DND-41 (cell line): Measurements from ENCODE around the gene PRKCA.

ENCODE experiments used
- EZH2 ChIP-seq: IDR thresholded peaks from 3 replicates; pipeline ENCODE4 v1.6.1; 2012; ENCODE audit warnings: borderline replicate concordance, low read depth, mild to moderate bottlenecking, moderate library complexity, low read length, inconsistent platforms; ENCODE audit not compliant: severe bottlenecking
- TF ChIP-seq, protein P1 (sequence below): IDR thresholded peaks from 2 replicates; pipeline ENCODE4 v1.5.1; 2012; ENCODE audit warnings: borderline replicate concordance, low read length, moderate library complexity, mild to moderate bottlenecking; ENCODE audit not compliant: poor library complexity, severe bottlenecking; ENCODE audit errors: extremely low read depth

DNA sequence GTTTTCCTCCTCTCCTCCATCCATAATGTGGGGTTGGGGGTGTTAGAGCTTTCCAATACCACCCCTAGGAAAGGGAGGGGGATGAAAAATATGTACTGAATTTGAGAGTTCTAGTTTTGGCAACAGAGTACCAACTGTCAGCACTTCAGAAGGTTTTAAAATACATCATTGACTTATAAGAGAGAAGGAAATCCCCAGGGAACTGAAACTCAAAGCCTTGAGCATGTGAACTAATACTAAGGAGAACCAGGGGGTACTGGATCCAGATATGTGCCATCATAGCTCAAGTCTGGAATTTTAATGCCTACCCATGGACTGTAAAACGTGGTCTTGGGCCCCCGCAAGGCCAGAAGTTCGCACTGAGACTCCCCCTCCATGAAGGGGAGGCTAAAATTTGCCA, 548.3 kb downstream of the PRKCA start:
- TF ChIP-seq, protein P1, sequence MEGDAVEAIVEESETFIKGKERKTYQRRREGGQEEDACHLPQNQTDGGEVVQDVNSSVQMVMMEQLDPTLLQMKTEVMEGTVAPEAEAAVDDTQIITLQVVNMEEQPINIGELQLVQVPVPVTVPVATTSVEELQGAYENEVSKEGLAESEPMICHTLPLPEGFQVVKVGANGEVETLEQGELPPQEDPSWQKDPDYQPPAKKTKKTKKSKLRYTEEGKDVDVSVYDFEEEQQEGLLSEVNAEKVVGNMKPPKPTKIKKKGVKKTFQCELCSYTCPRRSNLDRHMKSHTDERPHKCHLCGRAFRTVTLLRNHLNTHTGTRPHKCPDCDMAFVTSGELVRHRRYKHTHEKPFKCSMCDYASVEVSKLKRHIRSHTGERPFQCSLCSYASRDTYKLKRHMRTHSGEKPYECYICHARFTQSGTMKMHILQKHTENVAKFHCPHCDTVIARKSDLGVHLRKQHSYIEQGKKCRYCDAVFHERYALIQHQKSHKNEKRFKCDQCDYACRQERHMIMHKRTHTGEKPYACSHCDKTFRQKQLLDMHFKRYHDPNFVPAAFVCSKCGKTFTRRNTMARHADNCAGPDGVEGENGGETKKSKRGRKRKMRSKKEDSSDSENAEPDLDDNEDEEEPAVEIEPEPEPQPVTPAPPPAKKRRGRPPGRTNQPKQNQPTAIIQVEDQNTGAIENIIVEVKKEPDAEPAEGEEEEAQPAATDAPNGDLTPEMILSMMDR: no peak
- TF ChIP-seq EZH2: no peak
